Measurements from ENCODE around the gene NMNAT2. TPM values are rescaled to one million over a fixed set of nuclear protein-coding genes. Genes with fewer than 3 reads are reported as not detected.

The NMNAT2 gene
- total RNA-seq, 4 donors from 2014 or later, result 0.20 to 0.48 (median 0.27) TPM; not detected in 1

GRCh38 chr1:183218027-183218618 lies 200.1 kb downstream of the NMNAT2 start:
- DNase-seq, result no peak
- 46 to 62% methylated on average over 3 to 14 of the region's 14 CpGs for WGBS, 2 donors (ENCODE audit: low coverage in 1 of 2)
- in situ Hi-C loops (cut with MboI; ENCODE audit: low pct_ligation_motif_present in 1 of 4, low pct_unique_long_range_greater_than_20kb in 1 of 4, low sequenced_read_pairs in 3 of 4), result no loop called here

DNA sequence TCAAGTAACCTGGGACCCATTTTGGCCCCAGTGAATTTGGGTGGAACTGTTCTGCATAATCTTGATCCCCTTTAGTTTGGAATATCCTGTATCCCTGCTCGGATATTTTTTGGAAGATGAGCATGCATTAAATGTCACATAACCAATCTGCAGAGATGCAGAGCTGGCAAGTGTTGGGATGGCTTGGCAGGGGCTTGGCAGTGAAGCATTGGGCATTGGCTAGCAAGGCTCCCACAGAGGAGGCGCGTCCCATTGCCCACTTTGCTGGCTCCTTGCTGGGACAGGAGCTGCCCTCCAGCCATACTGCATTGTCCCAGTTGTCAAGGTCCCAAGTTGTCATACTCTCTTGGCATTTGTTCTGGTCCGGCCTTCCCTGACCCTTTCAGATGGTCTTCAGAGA lies 202.2 kb downstream of the NMNAT2 start:
- H3K9me3 ChIP-seq, result no peaks in the 10 kb centered on the region
- in situ Hi-C loops (cut with MboI; ENCODE audit: low pct_ligation_motif_present in 1 of 4, low pct_unique_long_range_greater_than_20kb in 1 of 4, low sequenced_read_pairs in 3 of 4) (no loop called here), intact Hi-C loops (cut with DNase I; ENCODE audit: low total_unique reads) (loop anchor here (10.0 kb wide), 1 partner anchor 191 kb away; the partner anchor contains the start of gene LAMC1)
- H3K4me3 ChIP-seq, result no peak overlapping the region
- DNase-seq, result no peak
- 95 to 100% methylated on average over 1 to 4 of the region's 4 CpGs for WGBS, 2 donors (ENCODE audit: low coverage in 1 of 2)
- H3K36me3 ChIP-seq, result no peaks in the 10 kb centered on the region
- peaks cover 14 to 21% (median 17%) of the 10 kb centered on the region in 4 donors for H3K4me1 ChIP-seq
- no peak for TF ChIP-seq POLR2AphosphoS5 (IDR thresholded peaks at IDR 0.05)
- TF ChIP-seq CTCF (IDR thresholded peaks at IDR 0.05), result no peak
- no peak for TF ChIP-seq EP300 (IDR thresholded peaks at IDR 0.05; ENCODE audit: low read depth)
- TF ChIP-seq POLR2A (IDR thresholded peaks at IDR 0.05), result no peak
- no peaks in the 10 kb centered on the region for H3K27me3 ChIP-seq
- no peak overlapping the region for H3K27ac ChIP-seq

More at GRCh38 chr1:183218027-183218618, 200.1 kb downstream of the NMNAT2 start:
- no peaks in the 10 kb centered on the region for H3K9me3 ChIP-seq
- intact Hi-C loops (cut with DNase I; ENCODE audit: low total_unique reads), result loop anchor here (10.0 kb wide), 1 partner anchor 193 kb away; the partner anchor contains the start of gene LAMC1
- H3K4me3 ChIP-seq, result no peak overlapping the region
- H3K4me1 ChIP-seq, result peaks cover 14 to 21% (median 17%) of the 10 kb centered on the region in 4 donors
- TF ChIP-seq EP300 (IDR thresholded peaks at IDR 0.05; ENCODE audit: low read depth), result no peak
- no peak for TF ChIP-seq POLR2AphosphoS5 (IDR thresholded peaks at IDR 0.05)
- no peak for TF ChIP-seq POLR2A (IDR thresholded peaks at IDR 0.05)
- TF ChIP-seq CTCF (IDR thresholded peaks at IDR 0.05), result no peak
- no peaks in the 10 kb centered on the region for H3K36me3 ChIP-seq
- no peaks in the 10 kb centered on the region for H3K27me3 ChIP-seq
- H3K27ac ChIP-seq, result peak overlapping the region; percentile 60 to 80 (median 74)

DNA sequence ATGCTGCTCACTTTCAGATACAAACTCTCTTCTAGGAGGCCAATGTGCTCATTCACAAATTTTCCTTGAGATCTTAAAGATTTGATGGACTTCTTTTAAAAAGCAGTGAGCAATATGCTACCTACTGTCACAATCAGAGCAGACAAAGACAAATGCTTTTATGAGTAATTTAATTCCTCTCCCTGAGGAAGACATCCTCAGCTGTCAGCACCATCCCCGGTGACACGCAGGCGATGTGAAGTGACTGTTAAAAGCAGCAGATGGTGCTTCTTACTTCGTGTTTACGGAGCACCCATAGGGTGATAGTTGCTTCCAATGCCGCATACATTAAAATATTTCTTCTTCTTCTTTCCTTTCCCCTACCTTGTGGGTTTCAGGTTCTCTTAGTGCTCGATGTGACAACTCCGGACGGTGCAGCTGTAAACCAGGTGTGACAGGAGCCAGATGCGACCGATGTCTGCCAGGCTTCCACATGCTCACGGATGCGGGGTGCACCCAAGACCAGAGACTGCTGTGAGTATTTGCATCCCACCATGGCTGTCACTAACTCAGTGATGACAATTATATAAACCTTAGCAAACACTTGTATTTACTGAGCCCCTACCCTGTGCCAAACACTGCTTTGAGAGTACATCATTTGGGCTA lies 203.0 kb downstream of the NMNAT2 start:
- no peak overlapping the region for H3K4me3 ChIP-seq
- in situ Hi-C loops (cut with MboI; ENCODE audit: low pct_ligation_motif_present in 1 of 4, low pct_unique_long_range_greater_than_20kb in 1 of 4, low sequenced_read_pairs in 3 of 4), result no loop called here
- intact Hi-C loops (cut with DNase I; ENCODE audit: low total_unique reads), result loop anchor here (10.0 kb wide), 1 partner anchor 190 kb away; the partner anchor contains the start of gene LAMC1

More for the DNA sequence above, 203.0 kb downstream of the NMNAT2 start:
- no peaks in the 10 kb centered on the region for H3K9me3 ChIP-seq
- H3K27me3 ChIP-seq, result no peaks in the 10 kb centered on the region
- H3K27ac ChIP-seq, result no peak overlapping the region
- WGBS, 2 donors (ENCODE audit: low coverage in 1 of 2), result 92 to 100% methylated on average over 8 to 13 of the region's 13 CpGs
- TF ChIP-seq CTCF (IDR thresholded peaks at IDR 0.05) (no peak), POLR2AphosphoS5 (IDR thresholded peaks at IDR 0.05) (no peak), POLR2A (IDR thresholded peaks at IDR 0.05) (no peak), EP300 (IDR thresholded peaks at IDR 0.05; ENCODE audit: low read depth) (no peak)
- DNase-seq, result no peak
- no peaks in the 10 kb centered on the region for H3K36me3 ChIP-seq
- H3K4me1 ChIP-seq, result peaks cover 14 to 21% (median 17%) of the 10 kb centered on the region in 4 donors

Data from transverse colon (tissue), 4 donors.